Measurements from ENCODE around the gene ZNF394.
"Not testable (repeated sequence)": the region's sequence is repeated elsewhere in the genome, so short reads cannot be mapped to it uniquely, and the experiment has no call there.

Gene ZNF394

DNA sequence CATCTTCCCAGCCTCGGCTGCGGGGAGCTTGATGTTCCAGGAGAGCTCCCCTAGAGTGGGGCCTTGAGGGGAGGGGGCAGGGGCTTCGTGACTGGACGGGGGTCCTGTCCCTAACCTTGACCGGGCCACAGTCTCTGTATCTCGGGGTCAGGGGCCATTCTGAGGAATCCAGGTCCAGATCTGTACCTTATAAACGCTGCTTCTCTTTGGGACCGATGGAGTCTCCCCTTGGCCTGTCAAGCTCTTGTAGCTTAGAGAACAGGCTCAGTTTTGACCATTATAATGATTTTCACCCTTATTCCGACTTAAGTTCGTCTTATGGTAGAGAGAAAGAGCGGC lies 5.2 kb upstream of the ZNF394 start:
- Mint-ChIP-seq H3K27me3 (no peaks in the 10 kb centered on the region), H3K4me3 (peak overlapping the region; percentile 87 to 91), H3K36me3 (peaks cover 15 to 23% of the 10 kb centered on the region in 2 donors), H3K27ac (peak overlapping the region; percentile 95), H3K9me3 (peaks cover 0 to 1% of the 10 kb centered on the region in 2 donors), H3K4me1 (peaks cover 9 to 27% of the 10 kb centered on the region in 2 donors)
- ATAC-seq (replicated peaks) (peak; percentile 3 to 9), DNase-seq (no peak)

GRCh38 chr7:99504603-99505323 lies 4.7 kb upstream of the ZNF394 start, which contains the start of gene ZKSCAN5:
Gene ZKSCAN5, plus strand, starts transcription at chr7:99504662. Its CDS starts 1,383 bp downstream, at chr7:99506045.
- Mint-ChIP-seq H3K4me3 (peak within 1 kb of the TSS; percentile 87 to 91), H3K9me3 (peaks cover 0 to 1% of the 10 kb centered on the region in 2 donors), H3K4me1 (peaks cover 9 to 27% of the 10 kb centered on the region in 2 donors), H3K27me3 (no peaks in the 10 kb centered on the region), H3K27ac (peak within 1 kb of the TSS; percentile 95), H3K36me3 (peaks cover 17 to 27% of the 10 kb centered on the region in 2 donors)
- DNase-seq (peak; percentile 96), ATAC-seq (replicated peaks) (peak; percentile 84 to 86)

DNA sequence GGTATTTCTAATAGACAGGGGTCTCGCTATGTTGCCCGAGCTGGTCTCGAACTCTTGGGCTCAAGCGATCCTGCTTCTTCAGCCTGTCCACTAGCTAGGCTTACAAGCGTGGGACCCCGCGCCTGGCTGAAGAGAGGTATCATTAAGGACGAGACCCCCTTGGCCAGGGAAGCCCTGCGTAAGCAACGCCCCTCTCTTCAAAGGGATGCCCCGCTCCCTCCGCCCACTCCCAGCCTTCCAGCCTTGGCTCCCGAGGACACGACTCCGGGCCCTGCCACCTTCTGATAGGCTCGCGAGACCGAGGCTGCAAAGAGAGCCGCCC lies 4.2 kb upstream of the ZNF394 start:
- H3K4me1 Mint-ChIP-seq = peaks cover 9 to 29% of the 10 kb centered on the region in 2 donors
- peaks cover 22 to 27% of the 10 kb centered on the region in 2 donors for H3K36me3 Mint-ChIP-seq
- no peaks in the 10 kb centered on the region for H3K27me3 Mint-ChIP-seq
- H3K4me3 Mint-ChIP-seq = peak overlapping the region; percentile 87 to 91
- H3K9me3 Mint-ChIP-seq = peaks cover 0 to 1% of the 10 kb centered on the region in 2 donors
- no peak for ATAC-seq (replicated peaks)
- DNase-seq = no peak
- H3K27ac Mint-ChIP-seq = peak overlapping the region; percentile 95

DNA sequence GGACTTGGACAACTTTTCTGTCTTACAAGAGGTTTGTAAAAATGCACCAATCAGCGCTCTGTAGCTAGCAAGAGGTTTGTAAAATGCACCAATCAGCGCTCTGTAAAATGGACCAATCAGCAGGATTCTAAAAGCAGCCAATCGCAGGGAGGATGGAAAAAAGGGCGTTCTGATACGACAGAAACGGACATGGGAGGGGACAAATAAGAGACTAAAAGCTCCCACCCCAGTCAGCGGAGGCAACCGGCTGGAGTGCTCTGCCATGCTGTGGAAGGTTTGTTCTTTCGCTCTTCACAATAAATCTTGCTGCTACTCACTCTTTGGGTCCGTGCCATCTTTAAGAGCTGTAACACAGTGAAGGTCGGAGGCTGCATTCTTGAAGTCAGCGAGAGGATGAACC lies 1.2 kb upstream of the ZNF394 start:
- H3K27me3 Mint-ChIP-seq, DNase-seq: not testable (repeated sequence)

DNA sequence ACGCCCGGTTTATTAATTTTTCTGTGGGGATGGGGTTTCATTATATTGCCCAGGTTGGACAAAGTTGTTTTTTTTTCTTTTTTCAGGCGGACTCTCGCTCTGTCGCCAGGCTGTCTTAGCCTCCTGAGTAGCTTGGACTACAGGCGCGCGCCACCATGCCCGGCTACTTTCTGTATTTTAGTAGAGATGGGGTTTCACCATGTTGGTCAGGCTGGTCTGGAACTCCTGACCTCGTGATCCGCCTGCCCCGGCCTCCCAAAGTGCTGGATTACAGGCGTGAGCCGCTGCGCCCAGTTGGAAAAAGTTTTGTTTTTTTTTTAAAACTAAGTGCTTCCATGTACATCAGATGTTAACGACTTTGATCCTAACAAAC lies 542 bp upstream of the ZNF394 start:
- peaks cover 0 to 1% of the 10 kb centered on the region in 2 donors for H3K9me3 Mint-ChIP-seq
- DNase-seq = no peak
- peaks cover 33 to 36% of the 10 kb centered on the region in 2 donors for H3K36me3 Mint-ChIP-seq
- H3K4me1 Mint-ChIP-seq = peaks cover 16 to 35% of the 10 kb centered on the region in 2 donors
- ATAC-seq (replicated peaks) = no peak
- H3K4me3 Mint-ChIP-seq = peak overlapping the region; percentile 91 to 98
- H3K27me3 Mint-ChIP-seq = no peaks in the 10 kb centered on the region
- H3K27ac Mint-ChIP-seq = peak overlapping the region; percentile 99

More for the DNA sequence above, 1.2 kb upstream of the ZNF394 start:
- ATAC-seq (replicated peaks); H3K27ac Mint-ChIP-seq; H3K9me3 Mint-ChIP-seq: not testable (repeated sequence)
- H3K36me3 Mint-ChIP-seq = peaks cover 32 to 36% of the 10 kb centered on the region in 2 donors
- peaks cover 18 to 41% of the 10 kb centered on the region in 2 donors for H3K4me1 Mint-ChIP-seq
- peak overlapping the region; percentile 91 to 98 for H3K4me3 Mint-ChIP-seq

GRCh38 chr7:99499371-99499720 lies 735 bp downstream of the ZNF394 start:
- Mint-ChIP-seq H3K27me3 (no peaks in the 10 kb centered on the region), H3K27ac (peak overlapping the region; percentile 99), H3K9me3 (peaks cover 0 to 2% of the 10 kb centered on the region in 2 donors), H3K4me3 (peak overlapping the region; percentile 91 to 98), H3K4me1 (peaks cover 16 to 31% of the 10 kb centered on the region in 2 donors), H3K36me3 (peaks cover 37 to 48% of the 10 kb centered on the region in 2 donors)
- ATAC-seq (replicated peaks) = peak; percentile 44 to 50
- DNase-seq = no peak

DNA sequence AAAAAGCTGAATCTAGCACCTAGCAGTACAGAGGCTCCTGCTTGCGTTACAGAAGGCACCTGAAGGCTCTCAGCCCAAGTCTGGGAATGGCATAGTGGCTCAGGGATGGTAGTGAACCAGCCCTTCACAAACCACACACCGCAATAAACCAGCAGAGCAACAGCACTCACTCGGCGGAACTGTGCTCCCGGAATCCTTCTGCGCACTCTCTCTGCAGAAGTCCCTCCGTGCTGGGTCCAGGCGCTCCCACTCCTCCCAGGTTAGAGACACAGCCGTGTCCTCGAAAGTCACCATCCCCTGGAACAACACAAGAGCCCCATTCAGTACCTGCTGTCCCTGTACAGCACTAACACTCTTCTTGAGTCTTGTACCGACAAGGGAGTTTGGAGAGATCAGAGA lies 1.5 kb downstream of the ZNF394 start:
- ATAC-seq (replicated peaks) (no peak), DNase-seq (no peak)
- Mint-ChIP-seq H3K4me1 (peaks cover 16 to 31% of the 10 kb centered on the region in 2 donors), H3K4me3 (peak overlapping the region; percentile 91 to 98), H3K36me3 (peaks cover 45 to 56% of the 10 kb centered on the region in 2 donors), H3K9me3 (peaks cover 8 to 10% of the 10 kb centered on the region in 2 donors), H3K27me3 (no peaks in the 10 kb centered on the region), H3K27ac (peak overlapping the region; percentile 99)

DNA sequence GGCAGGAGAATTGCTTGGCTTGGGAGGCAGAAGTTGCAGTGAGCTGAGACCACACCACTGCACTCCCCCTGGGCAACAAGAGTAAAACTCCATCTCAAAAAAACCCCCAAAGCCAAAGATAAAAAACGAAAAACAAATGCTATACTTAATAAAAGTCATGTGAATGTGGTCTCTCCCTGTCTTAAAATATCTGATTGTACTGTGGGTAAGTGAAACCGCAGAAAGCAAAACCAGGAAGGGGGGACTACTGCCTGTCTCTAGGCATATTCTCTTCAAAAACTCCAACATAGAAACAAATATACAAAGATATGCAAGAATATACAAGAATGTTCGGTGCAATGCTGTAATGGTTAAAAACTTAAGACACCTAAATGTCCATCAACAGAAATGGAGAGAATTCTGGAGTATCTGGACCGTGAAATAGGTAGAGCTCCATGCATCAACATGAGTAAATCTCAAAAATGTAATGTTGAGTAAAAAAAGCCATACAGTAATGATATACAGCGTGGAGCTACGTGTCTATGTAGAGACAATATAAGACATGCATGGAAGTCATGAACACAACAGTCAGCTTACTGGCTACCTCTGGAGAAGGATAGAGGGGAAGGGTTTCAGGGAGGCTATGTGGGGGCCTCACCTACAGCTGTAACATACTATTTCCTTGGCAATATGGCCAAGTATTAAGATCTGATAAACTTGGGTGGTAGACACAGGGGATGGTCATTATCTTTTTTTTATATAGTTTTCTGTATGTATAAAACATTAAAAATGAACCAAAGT lies 2.1 kb downstream of the ZNF394 start:
- peaks cover 51 to 62% of the 10 kb centered on the region in 2 donors for H3K36me3 Mint-ChIP-seq
- DNase-seq = no peak
- ATAC-seq (replicated peaks) = no peak
- H3K27me3 Mint-ChIP-seq = no peaks in the 10 kb centered on the region
- H3K9me3 Mint-ChIP-seq = peaks cover 10 to 12% of the 10 kb centered on the region in 2 donors
- H3K4me3 Mint-ChIP-seq = peak overlapping the region; percentile 83 to 98
- H3K4me1 Mint-ChIP-seq = peaks cover 16 to 31% of the 10 kb centered on the region in 2 donors
- peak overlapping the region; percentile 63 for H3K27ac Mint-ChIP-seq

GRCh38 chr7:99493823-99494222 lies 6.3 kb downstream of the ZNF394 start:
- Mint-ChIP-seq H3K4me1 (peaks cover 15 to 17% of the 10 kb centered on the region in 2 donors), H3K36me3 (peaks cover 57 to 66% of the 10 kb centered on the region in 2 donors), H3K4me3 (no peak overlapping the region), H3K27ac (peak overlapping the region; percentile 20), H3K9me3 (peaks cover 10 to 11% of the 10 kb centered on the region in 2 donors), H3K27me3 (no peaks in the 10 kb centered on the region)
- DNase-seq = no peak
- ATAC-seq (replicated peaks) = no peak

DNA sequence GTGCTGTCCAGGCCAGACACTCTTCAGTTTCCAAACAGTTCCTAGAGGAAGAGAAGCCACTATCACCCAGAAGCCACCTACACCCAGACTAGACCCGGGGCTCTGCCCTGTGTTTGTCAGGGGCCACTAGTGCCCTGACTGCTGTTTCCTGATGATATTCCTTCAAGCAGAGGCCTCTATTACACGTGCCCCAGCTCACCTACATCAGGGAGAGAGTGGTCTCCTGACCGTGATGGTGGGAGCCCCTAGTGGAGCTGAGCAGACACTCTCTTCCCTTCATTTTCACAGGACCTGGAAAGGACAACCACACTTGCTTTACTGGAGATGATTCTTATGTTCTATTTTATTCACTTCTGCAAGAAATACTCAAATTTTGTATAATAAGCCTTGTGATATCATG lies 9.2 kb downstream of the ZNF394 start:
- peaks cover 45 to 70% of the 10 kb centered on the region in 2 donors for H3K36me3 Mint-ChIP-seq
- H3K9me3 Mint-ChIP-seq = peaks cover 10 to 11% of the 10 kb centered on the region in 2 donors
- no peak overlapping the region for H3K27ac Mint-ChIP-seq
- H3K4me1 Mint-ChIP-seq = peaks cover 0 to 2% of the 10 kb centered on the region in 2 donors
- no peak overlapping the region for H3K4me3 Mint-ChIP-seq
- H3K27me3 Mint-ChIP-seq = no peaks in the 10 kb centered on the region
- no peak for ATAC-seq (replicated peaks)
- no peak for DNase-seq

- ATAC-seq (replicated peaks) (peak; percentile 44 to 52), DNase-seq (no peak)
- Mint-ChIP-seq H3K4me3 (no peak overlapping the region), H3K27me3 (no peaks in the 10 kb centered on the region), H3K9me3 (peaks cover 9% of the 10 kb centered on the region in 2 donors), H3K4me1 (peaks cover 0 to 2% of the 10 kb centered on the region in 2 donors), H3K27ac (no peak overlapping the region), H3K36me3 (peaks cover 48 to 66% of the 10 kb centered on the region in 2 donors)
Observed at GRCh38 chr7:99489235-99489634, 10.8 kb downstream of the ZNF394 start.

DNA sequence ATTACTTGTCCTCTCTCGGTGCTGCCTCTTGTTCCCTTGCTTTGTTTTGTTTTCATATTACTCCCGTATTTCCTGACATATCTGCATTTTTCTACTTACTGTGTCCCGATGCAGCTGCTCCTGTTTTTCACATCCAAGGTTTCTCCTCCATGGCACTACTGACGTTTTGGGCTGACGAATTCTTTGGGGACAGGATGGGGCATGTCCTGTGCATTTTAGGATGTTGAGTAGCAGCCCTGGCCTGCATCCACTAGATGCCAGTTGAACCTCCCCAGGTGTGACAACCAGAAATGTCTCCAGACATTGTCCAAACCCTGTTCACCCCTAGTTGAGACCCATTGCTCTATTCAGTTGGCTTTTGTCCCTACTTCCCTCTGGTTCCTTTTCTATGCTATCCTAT lies 15.0 kb downstream of the ZNF394 start:
- Mint-ChIP-seq H3K27me3 (no peaks in the 10 kb centered on the region), H3K4me3 (no peak overlapping the region), H3K36me3 (peaks cover 31 to 49% of the 10 kb centered on the region in 2 donors), H3K27ac (no peak overlapping the region), H3K4me1 (peaks cover 0 to 2% of the 10 kb centered on the region in 2 donors), H3K9me3 (no peaks in the 10 kb centered on the region)
- ATAC-seq (replicated peaks) (no peak), DNase-seq (no peak)

GRCh38 chr7:99478464-99479440 lies 21.3 kb downstream of the ZNF394 start:
- Mint-ChIP-seq H3K9me3 (no peaks in the 10 kb centered on the region), H3K36me3 (peaks cover 23 to 44% of the 10 kb centered on the region in 2 donors), H3K4me1 (peaks cover 22 to 35% of the 10 kb centered on the region in 2 donors), H3K4me3 (no peak overlapping the region), H3K27ac (peak overlapping the region; percentile 83), H3K27me3 (no peaks in the 10 kb centered on the region)
- DNase-seq (no peak), ATAC-seq (replicated peaks) (peak; percentile 20 to 25)

- Mint-ChIP-seq H3K36me3 (peaks cover 19 to 47% of the 10 kb centered on the region in 2 donors), H3K27me3 (no peaks in the 10 kb centered on the region), H3K4me3 (no peak overlapping the region), H3K9me3 (no peaks in the 10 kb centered on the region), H3K27ac (no peak overlapping the region), H3K4me1 (peaks cover 29 to 35% of the 10 kb centered on the region in 2 donors)
- ATAC-seq (replicated peaks) = no peak
- DNase-seq = no peak
Observed at GRCh38 chr7:99476107-99476506, 24.0 kb downstream of the ZNF394 start.

Data from stimulated activated naive B cell treated with anti-CD40 and anti-IgM and Interleukin-4, amounts not matched to agents 10 μg/mL and 1 μg/mL and 100 μg/mL, for 72 hours (primary cell).